Keratinocyte (primary cell): ENCODE measurements around the gene RTN4R. TPM values are rescaled to one million over a fixed set of nuclear protein-coding genes. Genes with fewer than 3 reads are reported as not detected.

ENCODE experiments used
- DNase-seq: peaks from one replicate; pipeline ENCODE4 v3.0.0-alpha.2; 2011; ENCODE audit warnings: low read depth, missing footprints, low spot score
- FAIRE-seq: peaks from 2 replicates; lab custom pipeline; 2011; peaks lifted over from hg19 to GRCh38; lab: Jason Lieb, UNC
- H2AFZ ChIP-seq: 2 replicates; pipeline ENCODE4 v1.6.0; 2012; ENCODE audit warnings: low read length, control low read depth, inconsistent platforms; ENCODE audit not compliant: control insufficient read depth
- H3K27ac ChIP-seq: 2 replicates; pipeline ENCODE4 v1.5.1; 2011; ENCODE audit warnings: low read length; ENCODE audit not compliant: control insufficient read depth, insufficient read depth
- H3K27me3 ChIP-seq: 3 replicates; pipeline ENCODE4 v1.6.0; 2011; ENCODE audit warnings: low read length; ENCODE audit not compliant: control insufficient read depth, insufficient read depth; ENCODE audit errors: extremely low read depth
- H3K36me3 ChIP-seq, 2 experiments: 2 replicates in 1 of 2; 3 replicates in 1 of 2; pipeline ENCODE4 v1.5.1; 2011; ENCODE audit warnings: low read length in 2 of 2, mild to moderate bottlenecking in 1 of 2; ENCODE audit not compliant: control insufficient read depth in 2 of 2, insufficient read depth in 2 of 2; ENCODE audit errors: extremely low read depth in 1 of 2
- H3K4me1 ChIP-seq: 3 replicates; pipeline ENCODE4 v1.5.1; 2011; ENCODE audit warnings: low read length; ENCODE audit not compliant: control insufficient read depth, insufficient read depth; ENCODE audit errors: extremely low read depth
- H3K4me2 ChIP-seq: 3 replicates; pipeline ENCODE4 v1.6.0; 2011; ENCODE audit warnings: low read depth, low read length; ENCODE audit not compliant: control insufficient read depth, insufficient read depth; ENCODE audit errors: extremely low read depth
- H3K4me3 ChIP-seq, 3 experiments: fragments of 200-600 bp in 1 of 3; sonication (generic) in 1 of 3; 2 replicates in 2 of 3; 3 replicates in 1 of 3; pipeline ENCODE4 v1.5.1; 2011 to 2016; ENCODE audit warnings: low read length in 3 of 3, mild to moderate bottlenecking in 3 of 3, control low read depth in 2 of 3, inconsistent platforms in 1 of 3, low read depth in 1 of 3, mixed read lengths in 1 of 3, mixed run types in 1 of 3, moderate library complexity in 1 of 3; ENCODE audit not compliant: control insufficient read depth in 2 of 3, insufficient read depth in 2 of 3; ENCODE audit errors: extremely low read depth in 1 of 3
- H3K79me2 ChIP-seq: 2 replicates; pipeline ENCODE4 v1.6.0; 2012; ENCODE audit warnings: low read length; ENCODE audit not compliant: control insufficient read depth, insufficient read depth
- H3K9ac ChIP-seq: 3 replicates; pipeline ENCODE4 v1.6.0; 2011; ENCODE audit warnings: low read length; ENCODE audit not compliant: control insufficient read depth, insufficient read depth; ENCODE audit errors: extremely low read depth
- H3K9me1 ChIP-seq: 3 replicates; pipeline ENCODE4 v1.6.0; 2011; ENCODE audit warnings: low read length; ENCODE audit not compliant: control insufficient read depth, insufficient read depth; ENCODE audit errors: extremely low read depth
- H3K9me3 ChIP-seq: 2 replicates; pipeline ENCODE4 v1.5.1; 2012; ENCODE audit warnings: low read depth, low read length; ENCODE audit not compliant: control insufficient read depth
- H4K20me1 ChIP-seq: 3 replicates; pipeline ENCODE4 v1.6.0; 2011; ENCODE audit warnings: low read length; ENCODE audit not compliant: control insufficient read depth, insufficient read depth; ENCODE audit errors: extremely low read depth
- EZH2 ChIP-seq: IDR thresholded peaks from one replicate; pipeline ENCODE4 v1.6.1; 2012; ENCODE audit warnings: inconsistent platforms, mild to moderate bottlenecking, low read length, moderate library complexity
- dilution Hi-C: fragments of 300-500 bp; cut with MboI; formaldehyde crosslinking; loops from one replicate; pipeline ENCODE4 v1.7.0; 2020; ENCODE audit warnings: low sequenced_read_pairs; ENCODE audit not compliant: extremely low pct_ligation_motif_present
- polyA plus RNA-seq, 5 experiments: library from polyadenylated mRNA; depleted of rRNA in 3 of 5; stranded (reverse) in 3 of 5; stranded (forward) in 1 of 5; unstranded in 1 of 5; fragments of >200 nt; gene quantifications; 1 replicate in 1 of 5; 2 replicates in 3 of 5; 3 replicates in 1 of 5; pipeline versions ENCODE4 v1.2.1 to v1.2.3, GENCODE V29; 2011 to 2012; ENCODE audit warnings: missing spikeins in 2 of 5, low read depth in 1 of 5, low replicate concordance in 1 of 5
- TF ChIP-seq, protein P1 (sequence below), 3 experiments: IDR thresholded peaks in 1 of 3; conservative IDR thresholded peaks in 1 of 3; optimal IDR thresholded peaks in 1 of 3; 2 replicates in 2 of 3; 3 replicates in 1 of 3; pipeline versions ENCODE3 to v1.5.1; 2011; ENCODE audit warnings: low read length in 3 of 3, mild to moderate bottlenecking in 3 of 3, moderate library complexity in 2 of 3, control low read depth in 1 of 3, inconsistent platforms in 1 of 3; ENCODE audit not compliant: insufficient read depth in 2 of 3; ENCODE audit errors: extremely low read depth in 1 of 3

RTN4R gene
- polyA plus RNA-seq, 1 donor (not counting 4 experiments of a cell fraction or from before 2014, with no cell fraction given): 2.5 TPM

DNA sequence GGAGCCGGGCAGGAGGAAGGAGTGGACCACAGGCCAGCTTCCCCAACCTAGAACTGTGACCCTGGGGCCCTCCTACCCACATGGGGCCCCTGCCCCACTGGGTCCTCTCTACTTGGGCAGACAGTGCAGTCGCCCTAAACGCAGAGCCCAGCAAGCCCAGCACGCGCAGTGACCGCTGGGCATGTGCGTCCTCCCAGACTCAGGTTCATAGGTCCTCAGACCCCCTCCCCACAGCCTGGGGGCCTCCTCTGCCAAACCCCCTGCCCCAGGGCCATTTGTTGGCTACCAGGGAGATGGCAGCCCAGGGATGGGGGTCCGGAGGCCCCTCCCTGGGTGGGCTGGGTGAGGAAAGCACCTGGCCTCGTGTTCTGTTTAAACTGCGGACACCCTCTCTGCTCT, 23.9 kb downstream of the RTN4R start:
- TF ChIP-seq, protein P1, sequence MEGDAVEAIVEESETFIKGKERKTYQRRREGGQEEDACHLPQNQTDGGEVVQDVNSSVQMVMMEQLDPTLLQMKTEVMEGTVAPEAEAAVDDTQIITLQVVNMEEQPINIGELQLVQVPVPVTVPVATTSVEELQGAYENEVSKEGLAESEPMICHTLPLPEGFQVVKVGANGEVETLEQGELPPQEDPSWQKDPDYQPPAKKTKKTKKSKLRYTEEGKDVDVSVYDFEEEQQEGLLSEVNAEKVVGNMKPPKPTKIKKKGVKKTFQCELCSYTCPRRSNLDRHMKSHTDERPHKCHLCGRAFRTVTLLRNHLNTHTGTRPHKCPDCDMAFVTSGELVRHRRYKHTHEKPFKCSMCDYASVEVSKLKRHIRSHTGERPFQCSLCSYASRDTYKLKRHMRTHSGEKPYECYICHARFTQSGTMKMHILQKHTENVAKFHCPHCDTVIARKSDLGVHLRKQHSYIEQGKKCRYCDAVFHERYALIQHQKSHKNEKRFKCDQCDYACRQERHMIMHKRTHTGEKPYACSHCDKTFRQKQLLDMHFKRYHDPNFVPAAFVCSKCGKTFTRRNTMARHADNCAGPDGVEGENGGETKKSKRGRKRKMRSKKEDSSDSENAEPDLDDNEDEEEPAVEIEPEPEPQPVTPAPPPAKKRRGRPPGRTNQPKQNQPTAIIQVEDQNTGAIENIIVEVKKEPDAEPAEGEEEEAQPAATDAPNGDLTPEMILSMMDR (optimal IDR thresholded peaks at IDR 0.05 in 1 of 3, IDR thresholded peaks at IDR 0.05 in 1 of 3, conservative IDR thresholded peaks at IDR 0.05 in 1 of 3; ENCODE audit: extremely low read depth in 1 of 3, insufficient read depth in 2 of 3, low read length in 3 of 3): no peak
- no peak for TF ChIP-seq EZH2
- Histone ChIP-seq H3K27ac (no peak overlapping the region), H3K9me3 (no peaks in the 10 kb centered on the region), H2AFZ (no peak overlapping the region), H3K4me3 (no peak overlapping the region), H3K36me3 (no peaks in the 10 kb centered on the region), H3K27me3 (no peaks in the 10 kb centered on the region), H4K20me1 (peaks cover 2% of the 10 kb centered on the region), H3K4me2 (no peak overlapping the region), H3K9me1 (no peaks in the 10 kb centered on the region), H3K4me1 (peaks cover 26% of the 10 kb centered on the region), H3K9ac (no peak overlapping the region), H3K79me2 (no peaks in the 10 kb centered on the region)
- dilution Hi-C loops: no loop called here
- FAIRE-seq (no peak), DNase-seq (no peak)

DNA sequence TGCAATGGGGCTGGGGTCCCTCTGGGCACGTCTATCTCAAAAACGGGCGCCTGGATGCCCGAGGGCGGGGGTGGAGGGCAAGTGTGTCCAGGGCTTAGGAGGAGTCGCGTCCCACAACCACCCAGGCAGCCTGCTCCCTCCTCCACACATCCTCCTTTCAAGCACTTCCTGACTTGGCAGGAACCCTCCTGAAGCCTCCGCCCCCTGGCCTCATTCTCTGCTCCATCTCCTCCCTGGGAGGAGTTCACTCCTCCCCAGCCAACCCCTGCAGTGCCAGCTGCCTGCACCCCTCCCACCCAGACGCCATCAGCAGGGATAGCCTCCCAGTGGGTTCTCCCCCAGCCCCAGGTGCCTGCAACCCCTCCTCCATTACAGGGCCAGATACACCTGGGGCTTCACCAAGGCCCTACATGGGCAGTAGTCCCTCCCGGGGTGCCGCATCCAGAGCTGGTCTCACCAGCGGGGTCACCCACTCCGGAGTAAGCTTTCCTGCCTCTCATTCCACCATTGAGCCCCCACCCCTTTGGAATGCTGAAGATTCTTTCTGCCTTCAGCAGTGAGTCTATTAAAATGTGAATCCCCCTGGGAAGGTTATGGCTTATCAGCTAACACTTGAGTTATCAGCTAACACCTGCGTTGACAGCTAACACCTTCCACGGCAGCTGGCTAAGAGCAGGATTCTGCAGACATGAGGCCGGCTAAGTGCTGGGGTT, 24.4 kb downstream of the RTN4R start:
- H4K20me1 ChIP-seq: peaks cover 2% of the 10 kb centered on the region
- H3K4me3 ChIP-seq: no peak overlapping the region
- TF ChIP-seq, protein P1 (optimal IDR thresholded peaks at IDR 0.05 in 1 of 3, IDR thresholded peaks at IDR 0.05 in 1 of 3, conservative IDR thresholded peaks at IDR 0.05 in 1 of 3; ENCODE audit: extremely low read depth in 1 of 3, insufficient read depth in 2 of 3, low read length in 3 of 3): no peak
- FAIRE-seq: peak; percentile 75
- H3K36me3 ChIP-seq: no peaks in the 10 kb centered on the region
- no peaks in the 10 kb centered on the region for H3K9me3 ChIP-seq
- H3K27me3 ChIP-seq: no peaks in the 10 kb centered on the region
- H3K4me1 ChIP-seq: peaks cover 29% of the 10 kb centered on the region
- DNase-seq: peak; percentile 40
- peak overlapping the region; percentile 52 for H2AFZ ChIP-seq
- no peaks in the 10 kb centered on the region for H3K9me1 ChIP-seq
- peak overlapping the region; percentile 49 for H3K4me2 ChIP-seq
- H3K9ac ChIP-seq: no peak overlapping the region
- H3K79me2 ChIP-seq: no peaks in the 10 kb centered on the region
- H3K27ac ChIP-seq: no peak overlapping the region
- dilution Hi-C loops: no loop called here
